AG04449 (cell line): ENCODE measurements around the gene C19orf67.
A peak's percentile ranks its signal among the peaks of the same experiment; 100 is the strongest.

Source experiments
- CTCF ChIA-PET: fragments of 350-600 bp; formaldehyde crosslinking; extraction: SDS; loops from one replicate; lab custom pipeline; 2021; ENCODE audit warnings: antibody characterized with exemption; lab: Yijun Ruan, JAX
- POLR2A ChIA-PET: fragments of 400-600, 350-600 bp; formaldehyde crosslinking; extraction: SDS; loops from one replicate; lab custom pipeline; 2020; ENCODE audit warnings: antibody characterized with exemption, inconsistent platforms; lab: Yijun Ruan, JAX
- DNase-seq: peaks from one replicate; pipeline ENCODE4 v3.0.0-alpha.2; 2010; ENCODE audit warnings: low read depth, low spot score
- H3K4me3 ChIP-seq: 2 replicates; pipeline ENCODE4 v1.5.1; 2011; ENCODE audit warnings: low read depth, mild to moderate bottlenecking, control low read depth, low read length
- CTCF ChIP-seq: IDR thresholded peaks from one replicate; pipeline ENCODE4 v1.5.1; 2011; ENCODE audit warnings: mild to moderate bottlenecking, moderate library complexity, low read length, control low read depth, inconsistent platforms; ENCODE audit not compliant: insufficient read depth; ENCODE audit errors: missing control alignments

C19orf67 gene

GRCh38 chr19:14062558-14062855, 23.1 kb downstream of the C19orf67 start:
- no peak overlapping the region for H3K4me3 ChIP-seq
- TF ChIP-seq CTCF, result no peak
- DNase-seq, result no peak
- CTCF ChIA-PET, result interaction anchor here (0.6 kb wide), 2 partner anchors 10 to 36 kb away, joined by 3 read pairs; partner anchors contain the start of gene MISP3
- POLR2A ChIA-PET, result no interaction called here

- DNase-seq, result no peak
- H3K4me3 ChIP-seq, result no peak within 1 kb of the TSS
- TF ChIP-seq CTCF, result no peak
- ChIA-PET POLR2A (no interaction called here), CTCF (interaction anchor here (0.6 to 6.9 kb wide), 7 partner anchors 9 to 182 kb away, joined by 3 to 106 read pairs (median 3); partner anchors contain the start of gene MISP3)
These were observed 23.6 kb downstream of the C19orf67 start, which contains the start of gene PALM3 for GRCh38 chr19:14061751-14062557. Gene PALM3, minus strand, starts transcription at chr19:14062076. Its CDS starts 96 bp downstream, at chr19:14061980.

DNA sequence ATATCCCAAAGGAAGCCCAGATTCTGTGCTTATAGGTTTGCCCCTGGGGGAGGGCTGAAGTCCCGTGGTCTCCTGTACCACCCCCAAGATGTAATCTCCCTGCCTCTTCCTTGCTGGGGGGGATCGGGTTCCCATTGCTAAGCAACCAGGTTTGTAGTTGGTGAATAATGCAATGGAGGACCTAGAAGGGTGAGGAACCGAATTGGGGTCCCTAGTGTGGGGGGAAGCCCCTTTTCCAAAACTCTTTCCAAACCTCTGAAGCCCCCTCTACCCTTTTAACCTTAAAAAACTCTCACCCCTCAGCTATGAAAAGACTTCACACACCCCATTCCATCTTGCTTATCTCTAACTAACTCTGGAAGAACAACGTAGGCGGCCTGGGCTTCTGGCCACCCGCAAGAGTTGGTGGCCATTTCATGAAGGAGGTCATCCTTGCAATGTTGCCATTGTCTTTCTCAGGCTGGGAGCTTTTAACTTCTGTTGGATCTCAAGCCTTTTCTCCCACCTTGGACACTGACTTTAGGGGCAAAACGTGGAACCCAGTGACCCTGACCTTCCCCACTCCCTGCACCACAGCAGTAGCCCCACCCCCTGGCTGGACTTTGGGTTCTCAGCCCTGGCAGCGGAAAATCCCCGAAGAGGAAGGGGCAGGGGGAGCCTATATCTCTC, 24.4 kb downstream of the C19orf67 start:
- TF ChIP-seq CTCF, result no peak
- no peak overlapping the region for H3K4me3 ChIP-seq
- DNase-seq, result no peak
- CTCF ChIA-PET, result interaction anchor here (1.0 to 6.9 kb wide), 6 partner anchors 9 to 181 kb away, joined by 3 to 106 read pairs (median 14); partner anchors contain the start of gene MISP3
- POLR2A ChIA-PET, result no interaction called here

- no peak for DNase-seq
- no peak for TF ChIP-seq CTCF
- no peak overlapping the region for H3K4me3 ChIP-seq
- ChIA-PET POLR2A (no interaction called here), CTCF (interaction anchor here (0.9 to 6.9 kb wide), 20 partner anchors 12 to 187 kb away, joined by 3 to 106 read pairs (median 4); partner anchors contain the start of genes CC2D1A and MISP3)
These were observed 25.9 kb downstream of the C19orf67 start for GRCh38 chr19:14059652-14060155.

DNA sequence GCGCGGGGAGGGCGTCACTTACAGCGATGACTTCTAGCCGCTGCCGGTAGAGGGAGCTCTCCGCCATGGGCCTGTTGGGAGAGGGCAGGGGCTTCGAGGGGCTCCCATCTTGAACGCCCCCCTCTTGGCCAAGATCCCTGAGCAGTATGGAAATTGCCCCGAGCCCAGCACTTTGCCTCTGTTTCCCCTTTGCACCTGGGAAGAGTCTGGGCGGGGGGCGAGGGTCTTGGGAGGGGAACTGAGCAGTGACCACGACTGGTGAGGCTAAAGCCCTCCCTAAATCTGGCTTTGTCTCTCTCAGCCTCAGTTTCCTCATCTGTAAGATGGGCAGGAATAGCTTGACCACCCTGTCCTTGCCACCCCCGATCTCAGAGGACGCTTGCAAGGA, 26.5 kb downstream of the C19orf67 start:
- ChIA-PET POLR2A (no interaction called here), CTCF (interaction anchor here (0.9 to 6.9 kb wide), 21 partner anchors 12 to 179 kb away, joined by 3 to 106 read pairs (median 4); partner anchors contain the start of genes CC2D1A and MISP3)
- TF ChIP-seq CTCF, result peak; percentile 74
- no peak for DNase-seq
- no peak overlapping the region for H3K4me3 ChIP-seq
